ENCODE measurements around the gene PLD5. TPM values are rescaled to one million over a fixed set of nuclear protein-coding genes. Genes with fewer than 3 reads are reported as not detected.
A peak's percentile ranks its signal among the peaks of the same experiment; 100 is the strongest.

The PLD5 gene
- 1 to 10 TPM; 1.5 to 1.8 (median 1.5) TPM for polyA plus RNA-seq (ENCODE audit: insufficient read length in 4 of 4)

- DNase-seq (ENCODE audit: low read depth in 4 of 4, low spot score in 3 of 4): no peak
These were observed at the start of gene PLD5 for GRCh38 chr1:242524571-242525359. Gene PLD5, minus strand, starts transcription at chr1:242524697.

- DNase-seq (ENCODE audit: low read depth in 4 of 4, low spot score in 3 of 4): no peak
These were observed 45.4 kb upstream of the PLD5 start for GRCh38 chr1:242569867-242570266.

- no peak for DNase-seq (ENCODE audit: low read depth in 4 of 4, low spot score in 3 of 4)
These were observed 44.2 kb upstream of the PLD5 start for GRCh38 chr1:242568666-242569065.

- no peak for DNase-seq (ENCODE audit: low read depth in 4 of 4, low spot score in 3 of 4)
These were observed 43.1 kb upstream of the PLD5 start for GRCh38 chr1:242567596-242567995.

GRCh38 chr1:242556759-242557158 is 32.3 kb upstream of the PLD5 start:
- no peak for DNase-seq (ENCODE audit: low read depth in 4 of 4, low spot score in 3 of 4)

GRCh38 chr1:242556276-242556675 is 31.8 kb upstream of the PLD5 start:
- no peak for DNase-seq (ENCODE audit: low read depth in 4 of 4, low spot score in 3 of 4)

GRCh38 chr1:242554577-242554976 is 30.1 kb upstream of the PLD5 start:
- DNase-seq (ENCODE audit: low read depth in 4 of 4, low spot score in 3 of 4): no peak

GRCh38 chr1:242546849-242547729 is 22.6 kb upstream of the PLD5 start:
- no peak for DNase-seq (ENCODE audit: low read depth in 4 of 4, low spot score in 3 of 4)

- no peak for DNase-seq (ENCODE audit: low read depth in 4 of 4, low spot score in 3 of 4)
These were observed 21.9 kb upstream of the PLD5 start for GRCh38 chr1:242546441-242546840.

GRCh38 chr1:242544071-242544470 is 19.6 kb upstream of the PLD5 start:
- no peak for DNase-seq (ENCODE audit: low read depth in 4 of 4, low spot score in 3 of 4)

GRCh38 chr1:242542271-242542670 is 17.8 kb upstream of the PLD5 start:
- no peak for DNase-seq (ENCODE audit: low read depth in 4 of 4, low spot score in 3 of 4)

- no peak for DNase-seq (ENCODE audit: low read depth in 4 of 4, low spot score in 3 of 4)
These were observed 11.5 kb upstream of the PLD5 start for GRCh38 chr1:242535986-242536385.

GRCh38 chr1:242534753-242535152 is 10.3 kb upstream of the PLD5 start:
- DNase-seq (ENCODE audit: low read depth in 4 of 4, low spot score in 3 of 4): no peak

- DNase-seq (ENCODE audit: low read depth in 4 of 4, low spot score in 3 of 4): no peak
These were observed 6.3 kb upstream of the PLD5 start for GRCh38 chr1:242530761-242531160.

- no peak for DNase-seq (ENCODE audit: low read depth in 4 of 4, low spot score in 3 of 4)
These were observed 1.3 kb upstream of the PLD5 start for GRCh38 chr1:242525769-242526168.

GRCh38 chr1:242525360-242525722 is 844 bp upstream of the PLD5 start:
- no peak for DNase-seq (ENCODE audit: low read depth in 4 of 4, low spot score in 3 of 4)

GRCh38 chr1:242523719-242524570 is 552 bp downstream of the PLD5 start:
- peak in 1 of 4 donors; percentile 16 for DNase-seq (ENCODE audit: low read depth in 4 of 4, low spot score in 3 of 4)

- DNase-seq (ENCODE audit: low read depth in 4 of 4, low spot score in 3 of 4): no peak
These were observed 1.3 kb downstream of the PLD5 start for GRCh38 chr1:242522996-242523718.

GRCh38 chr1:242522304-242522945 is 2.1 kb downstream of the PLD5 start:
- DNase-seq (ENCODE audit: low read depth in 4 of 4, low spot score in 3 of 4): no peak

- DNase-seq (ENCODE audit: low read depth in 4 of 4, low spot score in 3 of 4): no peak
These were observed 8.9 kb downstream of the PLD5 start for GRCh38 chr1:242515555-242515954.
